Ascending aorta (tissue), 2 donors: Measurements from ENCODE around the gene SNRPD3. TPM values are rescaled to one million over a fixed set of nuclear protein-coding genes. Genes with fewer than 3 reads are reported as not detected.
"Not testable (repeated sequence)": the region's sequence is repeated elsewhere in the genome, so short reads cannot be mapped to it uniquely, and the experiment has no call there.

ENCODE experiments used
- DNase-seq, 2 donors: peaks; one replicate each; pipeline ENCODE4 v3.0.0-alpha.2; 2019; ENCODE audit warnings: low spot score in 2 of 2
- H3K27ac ChIP-seq, 2 donors: fragments of 200-600 bp; sonication (generic); one replicate each; pipeline ENCODE4 v1.5.1; 2016 to 2017; ENCODE audit warnings: mild to moderate bottlenecking in 1 of 2
- H3K27me3 ChIP-seq: fragments of 200-600 bp; sonication (generic); one replicate; pipeline ENCODE4 v1.5.1; 2017
- H3K36me3 ChIP-seq, 2 donors: fragments of 200-600 bp; sonication (generic); one replicate each; pipeline ENCODE4 v1.5.1; 2016
- H3K4me1 ChIP-seq, 2 donors: fragments of 200-600 bp; sonication (generic); one replicate each; pipeline ENCODE4 v1.5.1; 2016 to 2017; ENCODE audit warnings: mild to moderate bottlenecking in 1 of 2
- H3K4me3 ChIP-seq, 2 donors: fragments of 200-600 bp; sonication (generic); one replicate each; pipeline ENCODE4 v1.5.1; 2016 to 2017; ENCODE audit warnings: mild to moderate bottlenecking in 1 of 2
- H3K9me3 ChIP-seq, 2 donors: fragments of 200-600 bp; sonication (generic); one replicate each; pipeline ENCODE4 v1.5.1; 2016
- CTCF ChIP-seq, 3 experiments: fragments of 200-600 bp in 2 of 3; fragments of 450-650 bp in 1 of 3; sonication (generic) in 2 of 3; IDR thresholded peaks; one replicate each; pipeline ENCODE4 v1.5.1; 2016 to 2019; ENCODE audit warnings: antibody characterized with exemption in 3 of 3, mild to moderate bottlenecking in 1 of 3, moderate library complexity in 1 of 3
- intact Hi-C: fragments of 100-400 bp; cut with DNase I; formaldehyde crosslinking; loops from one replicate; pipeline ENCODE4 v1.15.1; 2023
- total RNA-seq: library from RNA; depleted of rRNA; stranded (reverse); fragments of >200 nt; gene quantifications from one replicate; pipeline ENCODE4 v1.1.0, GENCODE V29; 2016

Gene SNRPD3
- total RNA-seq, 1 donor from 2014 or later = 113 TPM

DNA sequence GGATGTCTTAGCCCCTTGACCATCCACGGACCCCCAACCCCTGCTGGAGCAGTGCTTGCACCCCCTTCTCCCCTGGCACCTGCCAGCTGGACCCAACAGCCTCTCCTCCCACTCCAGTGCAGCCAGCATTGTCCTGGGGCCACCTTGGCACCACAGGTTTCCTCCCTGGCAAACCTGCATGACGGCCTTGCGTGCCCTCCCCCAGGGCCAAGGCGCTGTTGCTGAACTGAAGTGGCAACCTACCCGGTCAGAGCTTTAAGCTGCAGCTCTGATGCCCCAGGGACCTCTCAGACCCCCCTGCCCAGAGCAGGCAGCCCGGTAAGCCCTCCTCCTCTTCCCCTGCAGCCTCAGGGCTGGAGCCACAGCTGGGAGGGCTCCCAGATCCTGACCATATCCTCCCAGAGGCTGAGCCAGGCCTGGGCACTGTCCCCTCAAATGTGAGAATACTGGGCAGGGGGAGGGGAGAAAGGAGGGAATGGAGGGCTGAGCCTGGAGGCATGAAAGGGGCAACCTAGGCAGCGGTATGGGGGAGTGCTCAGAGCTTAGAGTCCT lies 38.8 kb downstream of the SNRPD3 start:
- TF ChIP-seq CTCF (IDR thresholded peaks at IDR 0.05) = no peak
- no peak for DNase-seq
- intact Hi-C loops = no loop called here

GRCh38 chr22:24595228-24595627 lies 39.4 kb downstream of the SNRPD3 start:
- intact Hi-C loops = no loop called here
- TF ChIP-seq CTCF (IDR thresholded peaks at IDR 0.05) = no peak
- Histone ChIP-seq H3K9me3 (no peaks in the 10 kb centered on the region), H3K27ac (no peak overlapping the region), H3K27me3 (no peaks in the 10 kb centered on the region), H3K4me3 (no peak overlapping the region), H3K36me3 (no peaks in the 10 kb centered on the region), H3K4me1 (peaks cover 6 to 7% of the 10 kb centered on the region in 2 donors)
- no peak for DNase-seq

More for the DNA sequence above, 38.8 kb downstream of the SNRPD3 start:
- H3K9me3 ChIP-seq = no peaks in the 10 kb centered on the region
- peaks cover 6 to 7% of the 10 kb centered on the region in 2 donors for H3K4me1 ChIP-seq
- no peak overlapping the region for H3K4me3 ChIP-seq
- no peaks in the 10 kb centered on the region for H3K27me3 ChIP-seq
- no peaks in the 10 kb centered on the region for H3K36me3 ChIP-seq
- H3K27ac ChIP-seq = no peak overlapping the region

GRCh38 chr22:24595863-24596262 lies 40.1 kb downstream of the SNRPD3 start:
- no peak overlapping the region for H3K27ac ChIP-seq
- no peaks in the 10 kb centered on the region for H3K27me3 ChIP-seq
- TF ChIP-seq CTCF (IDR thresholded peaks at IDR 0.05) = no peak
- no peak overlapping the region for H3K4me3 ChIP-seq
- no peaks in the 10 kb centered on the region for H3K9me3 ChIP-seq
- no peaks in the 10 kb centered on the region for H3K36me3 ChIP-seq
- H3K4me1 ChIP-seq = peaks cover 6 to 7% of the 10 kb centered on the region in 2 donors
- no peak for DNase-seq
- intact Hi-C loops = no loop called here

- H3K4me3 ChIP-seq, H3K36me3 ChIP-seq, intact Hi-C loops, DNase-seq, H3K27me3 ChIP-seq, H3K27ac ChIP-seq, H3K9me3 ChIP-seq: not testable (repeated sequence)
- H3K4me1 ChIP-seq = peaks cover 6 to 11% of the 10 kb centered on the region in 2 donors
Measured at GRCh38 chr22:24597076-24597475, 41.3 kb downstream of the SNRPD3 start.

- H3K36me3 ChIP-seq = no peaks in the 10 kb centered on the region
- H3K27me3 ChIP-seq = no peaks in the 10 kb centered on the region
- TF ChIP-seq CTCF (IDR thresholded peaks at IDR 0.05) = no peak
- intact Hi-C loops = no loop called here
- no peak for DNase-seq
- no peaks in the 10 kb centered on the region for H3K9me3 ChIP-seq
- peaks cover 0 to 4% of the 10 kb centered on the region in 2 donors for H3K4me1 ChIP-seq
- no peak overlapping the region for H3K4me3 ChIP-seq
- no peak overlapping the region for H3K27ac ChIP-seq
Measured at GRCh38 chr22:24599514-24599913, 43.7 kb downstream of the SNRPD3 start.

GRCh38 chr22:24599958-24600715 lies 44.3 kb downstream of the SNRPD3 start:
- DNase-seq, H3K27ac ChIP-seq, H3K36me3 ChIP-seq, H3K4me3 ChIP-seq, H3K27me3 ChIP-seq, H3K9me3 ChIP-seq, intact Hi-C loops, H3K4me1 ChIP-seq: not testable (repeated sequence)
